ENCODE results near the gene BAZ1B.

Gene BAZ1B

GRCh38 chr7:73436031-73436929 lies 85.8 kb downstream of the BAZ1B start:
- Histone ChIP-seq H3K9me3 (ENCODE audit: control insufficient read depth, insufficient read depth, low read length) (no peaks in the 10 kb centered on the region), H4K20me1 (ENCODE audit: control insufficient read depth, insufficient read depth, low read depth, low read length) (peaks cover 9% of the 10 kb centered on the region), H3F3A (ENCODE audit: control insufficient read depth, insufficient read depth) (peaks cover 28% of the 10 kb centered on the region), H3K36me3 (ENCODE audit: control insufficient read depth, low read length) (peaks cover 25% of the 10 kb centered on the region), H3K4me3 (ENCODE audit: low read length) (no peak overlapping the region), H3K9me2 (replicated peaks; ENCODE audit: control insufficient read depth, low read length) (no peaks in the 10 kb centered on the region), H3K27ac (ENCODE audit: low read depth, low read length) (no peak overlapping the region), H3K4me1 (ENCODE audit: control insufficient read depth, low read length) (no peaks in the 10 kb centered on the region), H3K27me3 (ENCODE audit: control insufficient read depth, low read length) (no peaks in the 10 kb centered on the region; the same call in 1 of the 2 replicates), H3K79me2 (ENCODE audit: control insufficient read depth, low read length) (no peaks in the 10 kb centered on the region), H3K4me2 (ENCODE audit: low read length) (no peak overlapping the region)
- TF ChIP-seq EZH2phosphoT487 (IDR thresholded peaks at IDR 0.05; ENCODE audit: borderline replicate concordance, low read length): no peak
- TF ChIP-seq, protein P1, sequence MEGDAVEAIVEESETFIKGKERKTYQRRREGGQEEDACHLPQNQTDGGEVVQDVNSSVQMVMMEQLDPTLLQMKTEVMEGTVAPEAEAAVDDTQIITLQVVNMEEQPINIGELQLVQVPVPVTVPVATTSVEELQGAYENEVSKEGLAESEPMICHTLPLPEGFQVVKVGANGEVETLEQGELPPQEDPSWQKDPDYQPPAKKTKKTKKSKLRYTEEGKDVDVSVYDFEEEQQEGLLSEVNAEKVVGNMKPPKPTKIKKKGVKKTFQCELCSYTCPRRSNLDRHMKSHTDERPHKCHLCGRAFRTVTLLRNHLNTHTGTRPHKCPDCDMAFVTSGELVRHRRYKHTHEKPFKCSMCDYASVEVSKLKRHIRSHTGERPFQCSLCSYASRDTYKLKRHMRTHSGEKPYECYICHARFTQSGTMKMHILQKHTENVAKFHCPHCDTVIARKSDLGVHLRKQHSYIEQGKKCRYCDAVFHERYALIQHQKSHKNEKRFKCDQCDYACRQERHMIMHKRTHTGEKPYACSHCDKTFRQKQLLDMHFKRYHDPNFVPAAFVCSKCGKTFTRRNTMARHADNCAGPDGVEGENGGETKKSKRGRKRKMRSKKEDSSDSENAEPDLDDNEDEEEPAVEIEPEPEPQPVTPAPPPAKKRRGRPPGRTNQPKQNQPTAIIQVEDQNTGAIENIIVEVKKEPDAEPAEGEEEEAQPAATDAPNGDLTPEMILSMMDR (IDR thresholded peaks at IDR 0.05; ENCODE audit: low read depth, low read length, poor library complexity, severe bottlenecking): no peak

- Histone ChIP-seq H3K4me3 (ENCODE audit: low read length) (no peak overlapping the region), H3K27me3 (ENCODE audit: control insufficient read depth, low read length) (no peaks in the 10 kb centered on the region; the same call in 1 of the 2 replicates), H4K20me1 (ENCODE audit: control insufficient read depth, insufficient read depth, low read depth, low read length) (peaks cover 9% of the 10 kb centered on the region), H3F3A (ENCODE audit: control insufficient read depth, insufficient read depth) (peaks cover 21% of the 10 kb centered on the region), H3K9me2 (replicated peaks; ENCODE audit: control insufficient read depth, low read length) (no peaks in the 10 kb centered on the region), H3K36me3 (ENCODE audit: control insufficient read depth, low read length) (peaks cover 17% of the 10 kb centered on the region), H3K4me2 (ENCODE audit: low read length) (no peak overlapping the region), H3K79me2 (ENCODE audit: control insufficient read depth, low read length) (no peaks in the 10 kb centered on the region), H3K27ac (ENCODE audit: low read depth, low read length) (no peak overlapping the region), H3K9me3 (ENCODE audit: control insufficient read depth, insufficient read depth, low read length) (no peaks in the 10 kb centered on the region), H3K4me1 (ENCODE audit: control insufficient read depth, low read length) (no peaks in the 10 kb centered on the region)
- TF ChIP-seq, protein P1 (IDR thresholded peaks at IDR 0.05; ENCODE audit: low read depth, low read length, poor library complexity, severe bottlenecking): no peak
- TF ChIP-seq EZH2phosphoT487 (IDR thresholded peaks at IDR 0.05; ENCODE audit: borderline replicate concordance, low read length): no peak
Observed at GRCh38 chr7:73435471-73436009, 86.6 kb downstream of the BAZ1B start.

DNA sequence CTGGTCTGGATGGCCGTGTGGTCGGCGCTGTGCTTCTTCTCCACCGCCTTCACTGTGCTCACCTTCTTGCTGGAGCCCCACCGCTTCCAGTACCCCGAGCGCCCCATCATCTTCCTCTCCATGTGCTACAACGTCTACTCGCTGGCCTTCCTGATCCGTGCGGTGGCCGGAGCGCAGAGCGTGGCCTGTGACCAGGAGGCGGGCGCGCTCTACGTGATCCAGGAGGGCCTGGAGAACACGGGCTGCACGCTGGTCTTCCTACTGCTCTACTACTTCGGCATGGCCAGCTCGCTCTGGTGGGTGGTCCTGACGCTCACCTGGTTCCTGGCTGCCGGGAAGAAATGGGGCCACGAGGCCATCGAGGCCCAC lies 87.4 kb downstream of the BAZ1B start:
- Histone ChIP-seq H3K9me3 (ENCODE audit: control insufficient read depth, insufficient read depth, low read length) (no peaks in the 10 kb centered on the region), H3K9me2 (replicated peaks; ENCODE audit: control insufficient read depth, low read length) (no peaks in the 10 kb centered on the region), H3F3A (ENCODE audit: control insufficient read depth, insufficient read depth) (peaks cover 16% of the 10 kb centered on the region), H3K4me2 (ENCODE audit: low read length) (no peak overlapping the region), H3K4me1 (ENCODE audit: control insufficient read depth, low read length) (no peaks in the 10 kb centered on the region), H3K36me3 (ENCODE audit: control insufficient read depth, low read length) (peaks cover 9% of the 10 kb centered on the region), H3K4me3 (ENCODE audit: low read length) (no peak overlapping the region), H3K27me3 (ENCODE audit: control insufficient read depth, low read length) (no peaks in the 10 kb centered on the region; the same call in 1 of the 2 replicates), H3K79me2 (ENCODE audit: control insufficient read depth, low read length) (no peaks in the 10 kb centered on the region), H4K20me1 (ENCODE audit: control insufficient read depth, insufficient read depth, low read depth, low read length) (peaks cover 9% of the 10 kb centered on the region), H3K27ac (ENCODE audit: low read depth, low read length) (no peak overlapping the region)
- no peak for TF ChIP-seq EZH2phosphoT487 (IDR thresholded peaks at IDR 0.05; ENCODE audit: borderline replicate concordance, low read length)
- TF ChIP-seq, protein P1 (IDR thresholded peaks at IDR 0.05; ENCODE audit: low read depth, low read length, poor library complexity, severe bottlenecking): no peak
